Trophoblast cell (in vitro differentiated cells and primary cell): ENCODE results near the gene CORO7.
A peak's percentile ranks its signal among the peaks of the same experiment; 100 is the strongest.
"Not testable (repeated sequence)": the region's sequence is repeated elsewhere in the genome, so short reads cannot be mapped to it uniquely, and the experiment has no call there.

Experiments used
- DNase-seq, 2 donors: peaks; one replicate each; pipeline ENCODE4 v3.0.0-alpha.2; 2016
- H2AFZ ChIP-seq: 2 replicates; pipeline ENCODE4 v1.6.1; 2013; ENCODE audit warnings: low read length, moderate library complexity, mild to moderate bottlenecking; ENCODE audit not compliant: insufficient read depth, poor library complexity
- H2AK5ac ChIP-seq: 2 replicates; pipeline ENCODE4 v1.6.1; 2013; ENCODE audit warnings: mild to moderate bottlenecking, low read length
- H2BK120ac ChIP-seq: 2 replicates; pipeline ENCODE4 v1.6.1; 2013; ENCODE audit warnings: low read length, mild to moderate bottlenecking, moderate library complexity; ENCODE audit not compliant: insufficient read depth, poor library complexity
- H2BK12ac ChIP-seq: 2 replicates; pipeline ENCODE4 v1.6.1; 2013; ENCODE audit warnings: mild to moderate bottlenecking, low read length, moderate library complexity
- H2BK5ac ChIP-seq: 2 replicates; pipeline ENCODE4 v1.6.1; 2013; ENCODE audit warnings: low read length, low read depth, moderate library complexity, mild to moderate bottlenecking; ENCODE audit not compliant: poor library complexity
- H3K14ac ChIP-seq: 2 replicates; pipeline ENCODE4 v1.6.1; 2013; ENCODE audit warnings: mild to moderate bottlenecking, low read length
- H3K18ac ChIP-seq: 2 replicates; pipeline ENCODE4 v1.6.1; 2013; ENCODE audit warnings: mild to moderate bottlenecking, low read length
- H3K23ac ChIP-seq: 2 replicates; pipeline ENCODE4 v1.6.1; 2013; ENCODE audit warnings: low read length
- H3K27ac ChIP-seq: 2 replicates; pipeline ENCODE4 v1.5.1; 2013; ENCODE audit warnings: low read depth, mild to moderate bottlenecking, inconsistent platforms, low read length, moderate library complexity
- H3K27me3 ChIP-seq: 2 replicates; pipeline ENCODE4 v1.6.1; 2013; ENCODE audit warnings: inconsistent platforms, mild to moderate bottlenecking, low read length, moderate library complexity; ENCODE audit not compliant: insufficient read depth
- H3K36me3 ChIP-seq, 2 experiments: 1 replicate in 1 of 2; 2 replicates in 1 of 2; pipeline ENCODE4 v1.6.1; 2013; ENCODE audit warnings: low read length in 2 of 2, mild to moderate bottlenecking in 2 of 2, moderate library complexity in 1 of 2; ENCODE audit not compliant: insufficient read depth in 2 of 2, control insufficient read depth in 1 of 2
- H3K4ac ChIP-seq: 2 replicates; pipeline ENCODE4 v1.6.1; 2013; ENCODE audit warnings: low read depth, mild to moderate bottlenecking, low read length, moderate library complexity
- H3K4me1 ChIP-seq, 2 experiments: 1 replicate in 1 of 2; 2 replicates in 1 of 2; pipeline ENCODE4 v1.6.1; 2013; ENCODE audit warnings: low read length in 2 of 2, mild to moderate bottlenecking in 2 of 2, moderate library complexity in 1 of 2; ENCODE audit not compliant: insufficient read depth in 2 of 2, control insufficient read depth in 1 of 2
- H3K4me2 ChIP-seq: 2 replicates; pipeline ENCODE4 v1.6.1; 2013; ENCODE audit warnings: inconsistent platforms, mild to moderate bottlenecking, low read length, moderate library complexity
- H3K4me3 ChIP-seq: 2 replicates; pipeline ENCODE4 v1.5.1; 2013; ENCODE audit warnings: mild to moderate bottlenecking, low read depth, low read length, inconsistent platforms
- H3K79me1 ChIP-seq: one replicate; pipeline ENCODE4 v1.6.1; 2013; ENCODE audit warnings: low read length
- H3K79me2 ChIP-seq: 2 replicates; pipeline ENCODE4 v1.6.1; 2013; ENCODE audit warnings: low read length, mild to moderate bottlenecking; ENCODE audit not compliant: control insufficient read depth, insufficient read depth, poor library complexity
- H3K9ac ChIP-seq: 2 replicates; pipeline ENCODE4 v1.6.1; 2013; ENCODE audit warnings: mild to moderate bottlenecking, low read length
- H3K9me3 ChIP-seq: 2 replicates; pipeline ENCODE4 v1.6.1; 2013; ENCODE audit warnings: low read depth, mild to moderate bottlenecking, control low read depth, inconsistent platforms, low read length; ENCODE audit not compliant: insufficient read depth
- H4K12ac ChIP-seq: 2 replicates; pipeline ENCODE4 v1.6.1; 2013; ENCODE audit warnings: low read depth, mild to moderate bottlenecking, low read length, moderate library complexity
- H4K8ac ChIP-seq: 2 replicates; pipeline ENCODE4 v1.6.1; 2013; ENCODE audit warnings: low read depth, mild to moderate bottlenecking, low read length, moderate library complexity
- H4K91ac ChIP-seq: one replicate; pipeline ENCODE4 v1.6.1; 2013; ENCODE audit warnings: low read depth, mild to moderate bottlenecking, low read length, moderate library complexity
- WGBS: extraction: QIAGEN DNeasy Blood & Tissue Kit; methylation state at CpG from one replicate; pipeline ENCODE4 v1.1.7; 2013; ENCODE audit warnings: missing lambda C conversion rate; ENCODE audit not compliant: insufficient read length, insufficient coverage; ENCODE audit errors: extremely low coverage; 5-methylcytosine and 5-hydroxymethylcytosine counted together

CORO7 gene

DNA sequence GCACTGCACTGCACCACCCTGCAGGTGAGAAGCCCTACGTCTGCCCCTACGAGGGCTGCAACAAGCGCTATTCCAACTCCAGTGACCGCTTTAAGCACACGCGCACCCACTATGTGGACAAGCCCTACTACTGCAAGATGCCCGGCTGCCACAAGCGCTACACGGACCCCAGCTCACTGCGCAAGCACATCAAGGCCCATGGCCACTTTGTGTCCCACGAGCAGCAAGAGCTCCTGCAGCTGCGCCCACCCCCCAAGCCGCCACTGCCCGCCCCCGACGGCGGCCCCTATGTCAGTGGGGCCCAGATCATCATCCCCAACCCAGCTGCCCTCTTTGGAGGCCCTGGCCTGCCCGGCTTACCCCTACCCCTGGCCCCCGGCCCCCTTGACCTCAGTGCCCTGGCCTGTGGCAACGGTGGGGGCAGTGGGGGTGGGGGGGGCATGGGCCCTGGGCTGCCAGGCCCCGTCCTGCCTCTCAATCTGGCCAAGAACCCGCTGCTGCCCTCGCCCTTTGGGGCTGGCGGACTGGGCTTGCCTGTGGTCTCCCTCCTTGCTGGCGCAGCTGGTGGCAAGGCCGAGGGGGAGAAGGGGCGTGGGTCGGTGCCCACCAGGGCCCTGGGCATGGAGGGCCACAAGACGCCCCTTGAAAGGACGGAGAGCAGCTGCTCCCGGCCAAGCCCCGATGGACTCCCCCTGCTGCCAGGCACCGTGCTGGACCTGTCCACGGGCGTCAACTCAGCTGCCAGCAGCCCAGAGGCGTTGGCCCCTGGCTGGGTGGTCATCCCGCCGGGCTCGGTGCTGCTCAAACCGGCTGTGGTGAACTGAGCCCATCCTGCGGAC is 79.5 kb downstream of the CORO7 start:
- Histone ChIP-seq H3K9ac (no peak overlapping the region), H3K14ac (no peak overlapping the region), H3K4me1 (no peaks in the 10 kb centered on the region), H3K79me1 (no peaks in the 10 kb centered on the region), H2BK12ac (no peak overlapping the region), H3K27ac (no peak overlapping the region), H3K79me2 (no peaks in the 10 kb centered on the region), H3K9me3 (peaks cover 2% of the 10 kb centered on the region), H3K4ac (no peak overlapping the region), H3K4me3 (no peak overlapping the region), H3K18ac (no peak overlapping the region), H3K36me3 (peaks cover 75 to 76% of the 10 kb centered on the region in 2 experiments), H4K12ac (no peak overlapping the region), H4K8ac (no peak overlapping the region), H3K23ac (no peak overlapping the region), H2BK120ac (no peak overlapping the region), H3K27me3 (no peaks in the 10 kb centered on the region), H2AK5ac (no peak overlapping the region), H2BK5ac (no peak overlapping the region), H3K4me2 (no peak overlapping the region), H2AFZ (no peak overlapping the region), H4K91ac (no peak overlapping the region)
- WGBS, result no CpG with 5 or more reads among the region's 41 CpGs
- no peak for DNase-seq

DNA sequence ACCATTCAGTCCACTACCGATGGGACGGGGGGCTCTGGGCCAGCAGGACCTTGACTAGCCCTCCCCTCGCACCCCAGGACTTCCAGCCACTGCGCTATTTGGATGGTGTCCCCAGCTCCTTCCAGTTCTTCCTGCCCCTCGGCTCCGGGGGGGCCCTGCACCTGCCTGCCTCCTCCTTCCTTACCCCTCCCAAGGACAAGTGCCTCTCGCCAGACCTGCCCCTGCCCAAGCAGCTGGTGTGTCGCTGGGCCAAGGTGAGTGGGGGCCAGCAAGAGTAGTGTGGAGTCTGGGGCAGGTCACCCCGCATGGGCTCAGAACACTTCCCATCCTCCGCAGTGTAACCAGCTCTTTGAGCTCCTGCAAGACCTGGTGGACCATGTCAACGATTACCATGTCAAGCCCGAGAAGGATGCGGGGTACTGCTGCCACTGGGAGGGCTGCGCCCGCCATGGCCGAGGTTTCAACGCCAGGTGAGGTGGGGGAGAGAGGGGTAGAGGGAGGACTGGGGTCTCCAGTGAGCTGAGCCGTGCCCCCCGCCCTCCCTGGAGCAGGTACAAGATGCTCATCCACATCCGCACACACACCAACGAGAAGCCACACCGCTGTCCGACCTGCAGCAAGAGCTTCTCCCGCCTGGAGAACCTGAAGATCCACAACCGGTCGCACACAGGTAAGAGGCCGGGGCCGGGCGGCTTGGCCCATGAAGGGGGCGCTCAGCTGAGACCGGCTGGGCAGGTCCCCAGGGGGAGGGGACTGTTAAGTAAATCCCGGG is 81.5 kb downstream of the CORO7 start:
- Histone ChIP-seq H3K27me3 (no peaks in the 10 kb centered on the region), H3K4ac (no peak overlapping the region), H2BK5ac (no peak overlapping the region), H2BK12ac (no peak overlapping the region), H3K4me1 (no peaks in the 10 kb centered on the region), H2BK120ac (no peak overlapping the region), H2AK5ac (no peak overlapping the region), H3K36me3 (peaks cover 59 to 60% of the 10 kb centered on the region in 2 experiments), H3K23ac (no peak overlapping the region), H4K8ac (no peak overlapping the region), H4K12ac (no peak overlapping the region), H3K79me1 (no peaks in the 10 kb centered on the region), H2AFZ (no peak overlapping the region), H3K9me3 (no peaks in the 10 kb centered on the region), H3K18ac (no peak overlapping the region), H3K9ac (no peak overlapping the region), H3K4me3 (peak overlapping the region; percentile 34), H3K27ac (no peak overlapping the region), H3K79me2 (no peaks in the 10 kb centered on the region), H3K4me2 (no peak overlapping the region), H4K91ac (no peak overlapping the region), H3K14ac (no peak overlapping the region)
- DNase-seq, result no peak
- WGBS, result no CpG with 5 or more reads among the region's 32 CpGs

DNA sequence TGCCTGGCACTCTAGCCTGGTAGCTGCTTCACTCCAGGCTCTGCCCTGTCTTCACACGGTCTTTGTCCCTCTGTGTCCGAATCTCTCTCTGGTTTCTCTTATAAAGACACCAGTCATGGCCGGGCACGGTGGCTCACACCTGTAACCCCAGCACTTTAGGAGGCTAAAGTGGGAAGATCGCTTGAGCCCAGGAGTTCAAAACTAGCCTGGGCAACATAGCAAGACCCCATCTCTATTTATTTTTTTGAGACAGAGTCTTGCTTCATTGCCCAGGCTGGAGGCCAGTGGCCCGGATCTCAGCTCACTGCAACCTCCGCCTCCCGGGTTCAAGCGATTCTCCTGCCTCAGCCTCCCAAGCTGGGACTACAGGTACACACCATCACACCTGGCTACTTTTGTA is 82.7 kb downstream of the CORO7 start:
- H3K4me1 ChIP-seq, H2AK5ac ChIP-seq, H3K18ac ChIP-seq, DNase-seq, H3K4me3 ChIP-seq, H3K27me3 ChIP-seq, H3K4me2 ChIP-seq, H3K14ac ChIP-seq, H3K23ac ChIP-seq, H3K27ac ChIP-seq, H3K9ac ChIP-seq, H4K91ac ChIP-seq, H4K8ac ChIP-seq, H2AFZ ChIP-seq, H3K79me2 ChIP-seq, H2BK120ac ChIP-seq, H2BK5ac ChIP-seq, H3K4ac ChIP-seq, H4K12ac ChIP-seq, H3K79me1 ChIP-seq, H3K9me3 ChIP-seq, H2BK12ac ChIP-seq: not testable (repeated sequence)
- no CpG with 5 or more reads among the region's 9 CpGs for WGBS
- peaks cover 49 to 53% of the 10 kb centered on the region in 2 experiments for H3K36me3 ChIP-seq

DNA sequence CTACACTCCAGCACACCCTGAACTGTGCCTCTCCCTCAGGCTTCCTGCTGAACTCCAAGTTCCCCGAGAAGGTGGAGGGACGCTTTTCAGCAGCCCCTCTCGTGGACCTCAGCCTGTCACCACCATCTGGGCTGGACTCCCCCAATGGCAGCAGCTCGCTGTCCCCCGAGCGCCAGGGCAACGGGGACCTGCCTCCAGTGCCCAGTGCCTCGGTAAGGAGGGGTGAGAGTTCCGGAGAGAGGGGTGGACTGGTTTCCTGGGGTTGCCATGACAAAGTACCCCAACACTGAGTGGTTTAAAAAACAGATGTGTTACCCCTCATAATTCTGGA is 83.1 kb downstream of the CORO7 start:
- no peak overlapping the region for H3K4me2 ChIP-seq
- H2BK5ac ChIP-seq, result no peak overlapping the region
- H2AFZ ChIP-seq, result no peak overlapping the region
- no peak overlapping the region for H2BK12ac ChIP-seq
- H3K79me1 ChIP-seq, result no peaks in the 10 kb centered on the region
- H2BK120ac ChIP-seq, result no peak overlapping the region
- H3K79me2 ChIP-seq, result peaks cover 2% of the 10 kb centered on the region
- no peak overlapping the region for H3K27ac ChIP-seq
- H3K23ac ChIP-seq, result no peak overlapping the region
- H3K4me3 ChIP-seq, result no peak overlapping the region
- no peak overlapping the region for H4K8ac ChIP-seq
- H2AK5ac ChIP-seq, result no peak overlapping the region
- no peak overlapping the region for H3K4ac ChIP-seq
- peaks cover 45 to 48% of the 10 kb centered on the region in 2 experiments for H3K36me3 ChIP-seq
- H3K9ac ChIP-seq, result no peak overlapping the region
- H4K91ac ChIP-seq, result no peak overlapping the region
- no peak for DNase-seq
- WGBS, result no CpG with 5 or more reads among the region's 9 CpGs
- H3K14ac ChIP-seq, result no peak overlapping the region
- peaks cover 6 to 9% of the 10 kb centered on the region in 2 experiments for H3K4me1 ChIP-seq
- H4K12ac ChIP-seq, result no peak overlapping the region
- no peak overlapping the region for H3K18ac ChIP-seq
- H3K27me3 ChIP-seq, result no peaks in the 10 kb centered on the region
- H3K9me3 ChIP-seq, result peaks cover 2% of the 10 kb centered on the region
